Activated T-cell treated with anti-CD3 and anti-CD28 coated beads, Interleukin-2, amount 50 U/mL, for 4 hours (primary cell): ENCODE measurements around the gene UNC13C. TPM values are rescaled to one million over a fixed set of nuclear protein-coding genes. Genes with fewer than 3 reads are reported as not detected.

Experiments used
- ATAC-seq, 2 donors: fragments of 200-7000 bp; cut with Tn5 transposase; one replicate each; pipeline ENCODE4 v1.10.0; 2021
- DNase-seq: peaks from one replicate; pipeline ENCODE4 v3.0.0-alpha.2; 2020
- H3K27me3 Mint-ChIP-seq: one replicate; pipeline ENCODE4 v1.8.0; 2021; ENCODE audit warnings: low read depth, mixed read lengths
- H3K36me3 Mint-ChIP-seq: one replicate; pipeline ENCODE4 v1.8.0; 2022; ENCODE audit warnings: mixed read lengths; ENCODE audit not compliant: insufficient read depth
- H3K4me1 Mint-ChIP-seq: one replicate; pipeline ENCODE4 v1.8.0; 2021; ENCODE audit warnings: low read depth, mixed read lengths
- H3K4me3 Mint-ChIP-seq: one replicate; pipeline ENCODE4 v1.8.0; 2021; ENCODE audit warnings: mild to moderate bottlenecking, moderate library complexity, mixed read lengths
- H3K9me3 Mint-ChIP-seq: one replicate; pipeline ENCODE4 v1.8.0; 2021; ENCODE audit warnings: mixed read lengths
- total RNA-seq, 3 donors: library from RNA; stranded (reverse); gene quantifications; one replicate each; pipeline ENCODE4 v1.2.1, GENCODE V29; 2021

Gene UNC13C
- total RNA-seq, 3 donors from 2014 or later = not detected

- ATAC-seq = no peak
- no peak overlapping the region for H3K4me3 Mint-ChIP-seq
- no peaks in the 10 kb centered on the region for H3K9me3 Mint-ChIP-seq
- no peaks in the 10 kb centered on the region for H3K4me1 Mint-ChIP-seq
- no peak for DNase-seq
- H3K36me3 Mint-ChIP-seq = no peaks in the 10 kb centered on the region
- no peaks in the 10 kb centered on the region for H3K27me3 Mint-ChIP-seq
Observed at GRCh38 chr15:54109014-54109413, 130.8 kb downstream of the UNC13C start.

GRCh38 chr15:54119051-54119450, 140.8 kb downstream of the UNC13C start:
- no peaks in the 10 kb centered on the region for H3K4me1 Mint-ChIP-seq
- no peak overlapping the region for H3K4me3 Mint-ChIP-seq
- H3K36me3 Mint-ChIP-seq = no peaks in the 10 kb centered on the region
- ATAC-seq (no peak), DNase-seq (no peak)
- H3K27me3 Mint-ChIP-seq = no peaks in the 10 kb centered on the region
- H3K9me3 Mint-ChIP-seq = no peaks in the 10 kb centered on the region

GRCh38 chr15:54120949-54121463, 142.8 kb downstream of the UNC13C start:
- Mint-ChIP-seq H3K27me3 (no peaks in the 10 kb centered on the region), H3K9me3 (no peaks in the 10 kb centered on the region), H3K4me3 (no peak overlapping the region), H3K4me1 (no peaks in the 10 kb centered on the region), H3K36me3 (no peaks in the 10 kb centered on the region)
- DNase-seq = no peak
- ATAC-seq = no peak

- Mint-ChIP-seq H3K27me3 (no peaks in the 10 kb centered on the region), H3K36me3 (no peaks in the 10 kb centered on the region), H3K4me3 (no peak overlapping the region), H3K9me3 (no peaks in the 10 kb centered on the region), H3K4me1 (no peaks in the 10 kb centered on the region)
- DNase-seq = no peak
- no peak for ATAC-seq
Observed at GRCh38 chr15:54127574-54127973, 149.3 kb downstream of the UNC13C start.

- no peaks in the 10 kb centered on the region for H3K4me1 Mint-ChIP-seq
- no peaks in the 10 kb centered on the region for H3K36me3 Mint-ChIP-seq
- no peaks in the 10 kb centered on the region for H3K27me3 Mint-ChIP-seq
- DNase-seq (no peak), ATAC-seq (no peak)
- no peak overlapping the region for H3K4me3 Mint-ChIP-seq
- no peaks in the 10 kb centered on the region for H3K9me3 Mint-ChIP-seq
Observed at GRCh38 chr15:54131410-54131809, 153.2 kb downstream of the UNC13C start.

GRCh38 chr15:54149115-54149531, 170.9 kb downstream of the UNC13C start:
- ATAC-seq (no peak), DNase-seq (no peak)
- Mint-ChIP-seq H3K4me3 (no peak overlapping the region), H3K36me3 (no peaks in the 10 kb centered on the region), H3K9me3 (no peaks in the 10 kb centered on the region), H3K4me1 (no peaks in the 10 kb centered on the region), H3K27me3 (no peaks in the 10 kb centered on the region)

GRCh38 chr15:54150255-54150654, 172.0 kb downstream of the UNC13C start:
- Mint-ChIP-seq H3K27me3 (no peaks in the 10 kb centered on the region), H3K36me3 (no peaks in the 10 kb centered on the region), H3K4me3 (no peak overlapping the region)

GRCh38 chr15:54159012-54159411, 180.8 kb downstream of the UNC13C start:
- Mint-ChIP-seq H3K36me3 (no peaks in the 10 kb centered on the region), H3K4me3 (no peak overlapping the region), H3K9me3 (no peaks in the 10 kb centered on the region), H3K27me3 (no peaks in the 10 kb centered on the region), H3K4me1 (no peaks in the 10 kb centered on the region)
- DNase-seq (no peak), ATAC-seq (no peak)

More at GRCh38 chr15:54150255-54150654, 172.0 kb downstream of the UNC13C start:
- DNase-seq = no peak
- no peaks in the 10 kb centered on the region for H3K9me3 Mint-ChIP-seq
- no peaks in the 10 kb centered on the region for H3K4me1 Mint-ChIP-seq
- no peak for ATAC-seq

- no peak for DNase-seq
- no peak overlapping the region for H3K4me3 Mint-ChIP-seq
Observed at GRCh38 chr15:54187325-54187724, 209.1 kb downstream of the UNC13C start.

GRCh38 chr15:54197995-54198394, 219.8 kb downstream of the UNC13C start:
- ATAC-seq (no peak), DNase-seq (no peak)
- Mint-ChIP-seq H3K36me3 (no peaks in the 10 kb centered on the region), H3K9me3 (peaks cover 26% of the 10 kb centered on the region), H3K4me3 (no peak overlapping the region), H3K27me3 (no peaks in the 10 kb centered on the region), H3K4me1 (no peaks in the 10 kb centered on the region)

More at GRCh38 chr15:54187325-54187724, 209.1 kb downstream of the UNC13C start:
- Mint-ChIP-seq H3K9me3 (peaks cover 5% of the 10 kb centered on the region), H3K36me3 (no peaks in the 10 kb centered on the region), H3K4me1 (no peaks in the 10 kb centered on the region), H3K27me3 (no peaks in the 10 kb centered on the region)
- no peak for ATAC-seq

GRCh38 chr15:54206586-54207321, 228.5 kb downstream of the UNC13C start:
- no peaks in the 10 kb centered on the region for H3K9me3 Mint-ChIP-seq
- DNase-seq (no peak), ATAC-seq (no peak)
- H3K27me3 Mint-ChIP-seq = peaks cover 4% of the 10 kb centered on the region
- H3K4me1 Mint-ChIP-seq = no peaks in the 10 kb centered on the region
- no peak overlapping the region for H3K4me3 Mint-ChIP-seq
- no peaks in the 10 kb centered on the region for H3K36me3 Mint-ChIP-seq

- ATAC-seq = no peak
- Mint-ChIP-seq H3K9me3 (no peaks in the 10 kb centered on the region), H3K27me3 (peaks cover 4% of the 10 kb centered on the region), H3K36me3 (no peaks in the 10 kb centered on the region), H3K4me3 (no peak overlapping the region), H3K4me1 (no peaks in the 10 kb centered on the region)
- DNase-seq = no peak
Observed at GRCh38 chr15:54208786-54209185, 230.5 kb downstream of the UNC13C start.

- Mint-ChIP-seq H3K27me3 (peaks cover 4% of the 10 kb centered on the region), H3K4me1 (no peaks in the 10 kb centered on the region), H3K4me3 (no peak overlapping the region)
Observed at GRCh38 chr15:54212635-54213034, 234.4 kb downstream of the UNC13C start.

GRCh38 chr15:54226455-54226854, 248.2 kb downstream of the UNC13C start:
- no peak for DNase-seq
- Mint-ChIP-seq H3K9me3 (peaks cover 13% of the 10 kb centered on the region), H3K27me3 (no peaks in the 10 kb centered on the region), H3K4me3 (no peak overlapping the region), H3K36me3 (no peaks in the 10 kb centered on the region), H3K4me1 (no peaks in the 10 kb centered on the region)
- ATAC-seq = no peak

More at GRCh38 chr15:54212635-54213034, 234.4 kb downstream of the UNC13C start:
- DNase-seq (no peak), ATAC-seq (no peak)
- Mint-ChIP-seq H3K36me3 (no peaks in the 10 kb centered on the region), H3K9me3 (no peaks in the 10 kb centered on the region)

- Mint-ChIP-seq H3K27me3 (no peaks in the 10 kb centered on the region), H3K4me1 (no peaks in the 10 kb centered on the region), H3K36me3 (no peaks in the 10 kb centered on the region), H3K4me3 (no peak overlapping the region), H3K9me3 (peaks cover 8% of the 10 kb centered on the region)
- DNase-seq = no peak
- ATAC-seq = no peak
Observed at GRCh38 chr15:54227569-54227968, 249.3 kb downstream of the UNC13C start.
